HG02981 (cell line): ENCODE measurements around the gene TMEM63B.
"Not testable (repeated sequence)": the region's sequence is repeated elsewhere in the genome, so short reads cannot be mapped to it uniquely, and the experiment has no call there.

Experiments
- ATAC-seq: cut with Tn5 transposase; IDR thresholded peaks from one replicate; pipeline ENCODE4 v1.9.1; 2021; ENCODE audit warnings: mild to moderate bottlenecking, moderate library complexity; ENCODE audit not compliant: unreplicated experiment

TMEM63B gene

DNA sequence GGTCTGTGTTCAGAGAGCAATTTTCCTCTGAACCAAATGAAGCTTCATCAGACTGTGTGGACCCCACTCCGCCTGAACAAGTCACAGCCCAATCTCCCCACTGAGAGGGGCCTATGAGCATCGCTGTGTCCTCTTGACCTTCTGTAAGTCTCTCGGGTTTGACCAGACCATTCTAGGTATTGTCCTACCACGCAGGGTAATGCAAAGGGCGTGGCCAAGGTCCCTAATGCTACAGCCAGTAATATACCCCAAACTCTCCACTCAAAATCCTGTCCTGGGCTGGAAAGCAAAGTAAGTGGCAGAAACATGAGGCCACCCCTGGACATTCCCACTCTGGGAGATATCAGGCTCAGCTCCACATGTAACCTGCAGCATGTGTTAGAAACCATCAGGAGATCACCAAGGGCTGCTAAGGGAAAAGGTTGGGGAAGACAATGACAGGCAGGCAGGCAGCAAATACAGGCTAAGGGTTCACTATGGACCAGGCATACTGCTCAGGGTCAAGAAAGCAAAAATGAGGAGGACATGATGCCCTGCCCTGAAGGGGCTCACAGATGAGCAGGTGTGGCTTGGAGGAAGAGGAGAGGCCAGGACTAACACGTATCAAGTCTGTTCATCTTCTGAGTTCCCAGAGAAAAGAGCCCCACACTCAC lies 33.5 kb upstream of the TMEM63B start:
- no peak for ATAC-seq

DNA sequence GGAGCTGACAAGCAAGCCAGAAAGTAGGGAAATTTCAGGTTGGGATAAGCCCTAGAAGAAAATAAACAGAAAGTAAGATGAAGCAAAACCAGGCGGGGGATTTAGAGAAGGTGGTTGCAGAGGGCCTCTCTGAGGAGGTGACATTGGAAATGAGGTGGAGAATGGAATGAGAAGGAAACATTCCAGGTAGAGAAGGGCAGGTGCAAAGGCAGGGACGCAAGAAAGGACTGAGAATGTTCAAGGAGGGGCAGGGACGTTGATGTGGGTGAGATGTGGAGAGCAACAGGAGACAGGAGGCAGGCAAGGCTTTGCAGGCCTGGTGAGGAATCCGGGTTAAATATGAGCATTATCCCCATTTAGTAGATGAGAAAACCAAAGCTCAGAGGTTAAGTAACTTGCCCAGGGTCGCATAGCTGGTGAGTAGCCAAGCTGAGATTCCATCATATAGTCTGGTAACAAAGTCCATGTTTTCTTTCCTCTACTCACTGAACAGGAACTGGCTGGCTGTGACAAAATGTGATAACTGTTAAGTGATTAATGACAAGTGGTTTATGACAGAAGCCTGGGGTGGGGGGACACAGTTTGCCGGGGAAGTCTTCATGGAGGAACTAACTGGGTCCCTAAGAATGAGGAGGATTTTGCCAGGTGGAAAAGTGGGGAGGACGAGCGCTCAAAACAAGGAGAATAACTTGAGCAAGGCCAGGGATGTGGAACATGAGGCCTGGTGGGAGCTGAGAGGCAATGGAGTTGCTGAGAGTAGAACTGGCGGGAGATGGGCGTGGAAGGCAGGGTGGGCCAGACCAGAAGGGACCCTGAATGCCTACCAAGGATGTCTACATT lies 32.7 kb upstream of the TMEM63B start:
- ATAC-seq: no peak

DNA sequence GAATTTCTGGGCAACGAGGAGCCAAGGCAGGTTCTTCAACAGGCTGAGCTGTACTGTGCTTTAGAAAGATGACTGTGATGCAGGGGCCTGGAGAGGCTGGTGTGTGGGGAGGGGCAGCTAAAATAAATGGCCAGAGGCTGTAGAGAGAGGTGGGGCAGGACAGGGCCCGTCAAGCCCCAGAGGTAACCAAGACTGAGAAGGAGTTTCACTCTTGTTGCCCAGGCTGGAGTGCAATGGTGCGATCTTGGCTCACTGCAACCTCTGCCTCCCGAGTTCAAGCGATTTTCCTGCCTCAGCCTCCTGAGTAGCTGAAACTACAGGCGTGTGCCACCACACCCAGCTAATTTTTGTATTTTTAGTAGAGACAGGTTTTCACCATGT lies 32.1 kb upstream of the TMEM63B start:
- ATAC-seq: not testable (repeated sequence)

DNA sequence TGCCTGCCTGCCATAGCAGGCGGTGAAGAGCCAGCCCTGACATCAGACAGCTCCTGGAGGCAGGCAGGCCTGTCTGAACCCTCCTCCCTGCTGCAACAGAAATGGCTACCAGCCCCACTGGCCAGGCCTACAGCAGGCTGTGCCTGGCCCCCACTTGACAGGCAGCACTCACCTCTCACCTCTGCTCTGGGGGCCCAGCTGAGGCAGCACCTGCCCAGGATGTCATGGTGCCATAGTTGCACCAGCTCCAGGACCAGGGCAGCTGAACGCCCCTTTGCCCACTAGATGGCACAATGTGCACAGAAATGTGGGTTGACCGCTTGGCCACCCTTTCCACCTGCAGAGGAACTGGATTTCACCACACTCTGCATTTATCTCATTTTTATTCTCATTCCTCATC lies 30.7 kb upstream of the TMEM63B start:
- no peak for ATAC-seq

DNA sequence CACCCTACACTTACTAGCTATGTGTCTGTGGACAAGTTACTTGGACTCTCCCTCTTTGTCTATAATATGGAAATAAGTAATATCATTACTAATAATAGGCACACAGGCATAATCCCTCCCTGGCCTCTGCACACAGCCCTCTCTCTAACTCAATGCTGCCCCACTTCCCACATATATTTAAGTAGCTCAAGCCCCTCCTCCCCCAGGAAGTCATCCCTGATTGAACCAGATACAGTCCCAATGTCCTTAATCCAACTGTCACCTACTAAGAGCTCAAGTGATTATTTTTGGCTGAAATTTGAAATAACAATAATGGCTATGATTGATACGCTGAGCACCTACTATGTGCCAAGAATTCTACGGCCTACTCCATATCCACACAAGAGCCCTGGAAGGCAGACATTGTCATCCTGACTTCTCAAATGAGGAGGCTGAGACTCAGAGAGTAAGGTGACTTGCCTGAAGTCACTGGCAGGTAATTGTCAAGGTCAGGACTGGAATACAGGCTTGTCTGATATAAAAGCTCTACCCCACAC lies 29.5 kb upstream of the TMEM63B start:
- ATAC-seq: no peak

DNA sequence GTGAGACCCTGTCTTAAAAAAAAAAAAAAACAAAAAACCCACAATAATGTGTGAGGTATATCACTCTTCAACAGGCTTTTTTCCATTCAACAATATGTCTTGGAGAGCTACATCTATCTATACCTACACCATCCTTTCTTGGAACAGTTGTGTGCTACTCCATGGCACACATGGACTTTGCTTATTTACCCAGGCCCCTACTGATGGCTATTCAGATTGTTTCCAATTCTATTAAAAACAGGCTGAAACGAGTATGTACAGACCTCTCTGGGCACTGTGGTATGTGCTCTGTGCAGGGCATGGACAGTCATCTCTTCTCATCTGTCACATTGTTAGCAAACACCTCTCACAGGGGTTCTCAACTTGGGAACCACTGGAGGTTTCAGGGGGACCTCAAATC lies 28.2 kb upstream of the TMEM63B start:
- ATAC-seq: no peak

DNA sequence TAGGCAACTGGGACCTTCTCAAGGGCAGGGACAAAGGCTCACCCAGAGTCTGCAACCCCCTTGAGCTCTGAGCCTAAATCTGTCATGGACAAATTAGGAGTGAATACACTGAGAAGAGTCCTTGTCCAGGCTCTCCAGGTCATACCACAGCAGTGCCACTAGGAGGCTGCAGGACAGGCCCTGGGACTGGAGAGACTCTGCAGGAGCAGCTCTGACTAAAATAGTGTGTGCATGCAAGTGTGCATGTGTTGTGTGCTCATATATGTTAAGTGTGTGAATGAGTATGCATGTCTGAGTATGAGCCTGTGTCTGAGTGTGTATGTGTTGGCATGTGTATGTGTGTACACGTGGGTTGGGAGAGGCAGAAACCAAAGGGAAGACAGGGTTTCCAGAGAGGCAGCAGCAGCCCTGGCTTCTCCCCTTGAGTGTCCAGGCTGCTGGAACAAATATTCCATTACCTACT lies 27.2 kb upstream of the TMEM63B start:
- no peak for ATAC-seq

DNA sequence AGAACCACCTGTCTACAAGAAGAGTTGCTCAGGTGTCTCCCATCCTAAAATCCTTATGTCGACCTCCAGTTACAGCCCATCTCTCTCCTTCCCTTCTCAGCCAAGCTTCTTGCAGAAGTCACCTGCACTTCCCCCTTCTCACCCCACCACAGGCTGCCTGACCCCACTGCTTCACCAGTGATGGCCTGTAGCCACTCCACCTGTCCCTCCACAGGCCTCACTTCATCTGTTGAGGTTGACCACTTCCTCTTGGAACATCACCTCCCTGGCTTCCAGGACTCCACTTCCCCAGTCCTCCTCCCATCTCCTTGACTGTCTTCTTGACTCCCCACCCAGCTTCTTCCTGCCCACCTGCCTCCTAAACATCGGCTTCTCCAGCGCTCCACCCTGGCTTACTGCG lies 25.5 kb upstream of the TMEM63B start:
- ATAC-seq: no peak

DNA sequence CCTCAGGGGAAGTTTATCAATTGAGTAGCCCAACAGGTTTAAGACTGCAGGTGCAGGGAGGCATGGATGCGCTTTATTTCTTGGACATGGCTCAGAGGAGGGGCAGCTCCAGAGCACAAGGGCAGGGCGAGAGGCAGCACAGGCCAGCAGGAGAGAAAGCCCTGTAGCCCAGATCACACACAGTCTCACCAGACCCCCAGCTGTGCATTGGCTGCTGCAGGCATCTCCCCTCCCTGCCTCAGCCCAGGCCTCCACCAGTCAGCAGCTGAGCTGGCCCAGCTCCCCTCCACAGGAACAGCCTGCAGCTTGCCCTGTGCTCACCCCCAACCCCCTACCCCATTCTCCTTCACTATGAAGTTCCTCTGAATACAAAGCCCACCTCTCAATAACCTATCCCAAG lies 24.8 kb upstream of the TMEM63B start:
- ATAC-seq: no peak

DNA sequence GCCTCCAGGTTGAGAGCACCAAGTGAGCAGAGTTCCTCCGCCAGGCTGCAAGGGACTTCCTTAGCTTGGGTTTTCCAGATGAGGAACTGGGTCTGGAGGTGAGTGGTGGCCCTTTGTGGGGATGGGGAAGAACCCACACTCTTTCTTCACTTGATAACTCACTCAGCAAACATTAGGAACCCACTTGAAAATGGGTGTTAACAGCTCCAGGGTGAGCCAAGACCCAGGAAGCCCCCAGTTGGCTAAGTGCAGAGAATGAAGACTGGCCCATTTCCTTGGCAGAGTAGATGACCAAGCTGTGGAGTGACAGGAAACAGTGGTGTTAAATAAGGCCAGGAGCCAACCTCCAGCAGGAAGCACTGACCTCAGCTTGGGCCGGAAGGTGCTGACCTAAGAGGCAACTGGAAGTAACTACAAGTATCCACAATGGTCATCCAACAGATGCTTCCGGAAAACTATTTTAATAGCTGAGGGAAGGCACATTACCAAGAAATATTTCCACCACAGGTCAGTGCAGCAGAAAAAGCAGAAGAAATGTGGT lies 22.8 kb upstream of the TMEM63B start:
- ATAC-seq: no peak

DNA sequence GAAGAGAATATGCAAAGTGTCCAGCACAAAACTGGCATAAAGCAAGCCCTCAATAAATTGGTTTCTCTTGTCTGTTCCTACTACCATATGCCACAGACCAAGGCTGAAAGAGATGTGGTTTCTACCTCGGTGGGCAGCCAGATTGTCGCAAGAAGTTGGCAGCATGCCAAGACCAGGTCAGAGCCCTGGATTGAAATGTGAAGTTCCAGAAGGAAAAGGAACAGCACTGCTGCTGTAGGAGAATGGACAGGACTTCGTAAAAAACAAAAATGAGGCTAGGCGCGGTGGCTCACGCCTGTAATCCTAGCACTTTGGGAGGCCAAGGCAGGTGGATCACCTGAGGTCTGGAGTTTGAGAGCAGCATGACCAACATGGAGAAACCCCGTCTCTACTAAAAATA lies 22.2 kb upstream of the TMEM63B start:
- ATAC-seq: no peak

DNA sequence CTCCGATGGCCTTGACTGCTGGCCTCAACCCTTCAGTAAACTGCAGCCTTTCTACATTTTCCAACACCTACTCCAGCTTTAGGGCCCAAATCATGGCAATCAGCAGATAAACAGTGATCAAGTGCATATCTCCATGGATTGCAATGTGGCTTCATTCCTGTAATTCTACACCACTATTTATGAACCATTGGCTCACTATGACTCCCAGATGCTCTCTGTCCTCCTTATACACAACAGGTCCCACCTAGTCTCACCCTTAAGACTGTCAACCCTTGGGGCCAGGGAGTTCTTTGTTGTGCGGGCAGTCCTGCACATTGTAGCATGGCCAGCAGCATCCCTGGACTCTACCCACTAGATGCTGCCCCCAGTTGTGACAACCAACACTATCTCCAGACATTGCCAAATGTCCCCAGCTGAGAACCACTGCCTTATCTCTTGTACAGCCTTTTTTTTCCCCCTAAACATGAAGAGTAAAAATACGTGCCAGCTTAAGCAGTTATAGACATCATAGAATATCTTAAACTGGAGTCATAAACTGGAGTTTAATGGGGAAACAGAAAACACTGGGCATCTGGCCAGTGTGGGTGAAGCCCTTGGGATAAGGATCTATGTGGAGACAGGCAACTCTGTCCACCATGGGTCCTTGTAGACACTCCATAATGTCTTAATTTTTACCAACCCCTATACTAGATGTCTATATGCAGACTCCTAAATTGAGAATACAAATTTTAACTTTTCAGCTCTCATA lies 21.2 kb upstream of the TMEM63B start:
- no peak for ATAC-seq

DNA sequence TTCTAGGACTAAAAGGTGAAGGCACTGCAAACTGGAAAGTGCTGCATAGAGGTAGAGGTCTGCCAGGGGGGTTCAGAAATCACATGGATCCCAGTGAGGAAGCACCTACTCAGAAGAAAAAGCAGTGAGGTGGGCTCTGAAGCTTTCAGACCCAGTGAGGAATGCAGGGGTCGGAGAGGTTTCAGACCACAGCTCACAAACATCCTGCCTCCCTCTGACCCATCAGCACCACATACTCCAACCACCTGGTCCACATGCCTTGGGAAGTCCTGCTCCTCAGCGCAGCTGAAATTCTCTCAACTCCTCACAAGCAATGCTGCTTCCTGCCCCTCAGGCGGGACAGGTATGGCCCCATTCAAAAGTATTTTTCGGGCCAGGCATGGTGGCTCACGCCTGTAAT lies 20.3 kb upstream of the TMEM63B start:
- ATAC-seq: no peak

DNA sequence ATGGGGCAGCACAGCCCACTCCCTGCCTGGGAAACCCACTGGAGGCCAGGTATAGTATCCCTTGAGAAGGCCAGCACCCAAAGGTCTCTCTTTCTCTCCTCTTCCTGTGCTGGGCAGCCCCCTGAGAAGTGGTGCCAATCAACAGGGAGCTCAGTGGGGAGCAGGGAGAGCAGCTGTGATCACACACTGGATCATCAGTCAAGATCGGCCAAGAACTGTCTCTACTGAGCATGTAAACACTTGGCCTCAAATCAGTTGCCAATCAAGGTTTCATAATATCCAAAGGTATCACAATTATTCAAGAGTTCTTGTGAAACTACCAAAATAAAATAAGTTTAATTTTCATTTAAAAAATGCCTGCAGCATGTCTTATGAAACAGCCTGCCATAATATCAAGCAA lies 18.9 kb upstream of the TMEM63B start:
- ATAC-seq: no peak

DNA sequence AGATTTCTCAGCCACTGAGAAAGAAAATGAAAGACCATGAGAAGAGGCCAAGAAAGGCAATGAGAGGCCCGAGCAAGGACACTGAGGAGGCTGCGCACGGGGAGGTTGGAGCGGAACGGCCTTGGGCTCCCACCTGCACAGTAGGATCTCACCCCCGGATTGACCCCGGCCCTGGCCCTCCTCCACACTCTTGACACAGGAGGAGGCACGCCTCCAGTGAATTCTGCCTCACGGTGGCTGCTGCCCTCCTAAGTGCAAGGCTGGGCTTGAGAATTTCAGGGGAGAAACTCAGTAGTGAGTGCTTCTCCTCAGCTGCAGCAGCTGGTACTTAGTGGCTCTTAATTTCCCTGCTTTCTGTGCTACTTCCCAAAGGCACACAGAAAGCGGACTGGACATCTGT lies 18.1 kb upstream of the TMEM63B start:
- no peak for ATAC-seq

DNA sequence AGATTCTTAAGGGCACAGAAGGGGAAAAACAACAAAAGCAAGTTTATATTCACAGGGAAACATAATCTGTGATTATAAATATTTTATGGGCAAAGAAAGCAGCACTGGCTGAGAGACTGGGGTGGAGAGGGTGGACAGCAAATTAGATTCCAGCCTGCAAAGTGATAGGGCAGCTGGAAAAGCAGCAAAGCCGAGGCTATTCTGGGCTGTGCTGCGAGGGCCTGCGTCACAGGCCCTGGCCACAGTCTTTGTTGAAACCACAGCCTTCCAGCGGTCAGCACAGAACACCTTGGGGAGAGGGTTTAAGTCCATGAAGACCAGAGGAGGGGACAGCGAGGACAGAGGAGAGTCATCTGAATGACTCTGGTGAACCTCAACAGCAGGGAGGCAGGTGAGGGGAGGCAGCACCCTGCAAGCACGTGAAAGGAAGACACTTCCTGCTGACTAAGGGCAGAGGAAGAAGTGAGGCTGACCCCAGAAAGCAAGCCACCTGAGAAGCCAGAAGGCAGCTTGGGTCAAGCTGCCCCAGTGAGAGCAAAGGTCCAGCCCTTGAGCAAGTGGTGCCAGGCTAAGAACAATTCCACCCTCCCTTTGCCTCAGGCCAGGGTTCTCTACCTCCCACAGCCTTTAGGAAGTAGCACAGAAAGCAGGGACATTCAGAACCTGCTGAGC lies 17.2 kb upstream of the TMEM63B start:
- no peak for ATAC-seq

DNA sequence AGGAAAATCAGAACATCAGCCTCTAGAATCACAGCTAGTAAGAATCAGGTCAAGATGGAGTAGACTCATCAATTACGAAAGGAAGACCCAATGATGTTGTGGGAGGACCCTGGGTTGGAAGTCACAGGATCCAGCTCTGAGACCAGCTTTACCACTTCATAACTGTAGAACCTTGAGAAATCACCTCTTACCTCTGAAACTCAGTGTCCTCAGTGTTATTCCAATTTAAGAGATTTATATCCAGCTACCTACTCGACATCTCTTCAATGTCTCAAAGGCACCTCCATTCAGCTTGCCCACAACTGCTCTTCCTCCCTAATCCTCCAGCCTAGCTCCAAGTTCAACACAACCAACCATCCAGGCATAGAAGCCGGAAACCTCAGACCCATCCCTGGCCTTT lies 16.4 kb upstream of the TMEM63B start:
- ATAC-seq: no peak

DNA sequence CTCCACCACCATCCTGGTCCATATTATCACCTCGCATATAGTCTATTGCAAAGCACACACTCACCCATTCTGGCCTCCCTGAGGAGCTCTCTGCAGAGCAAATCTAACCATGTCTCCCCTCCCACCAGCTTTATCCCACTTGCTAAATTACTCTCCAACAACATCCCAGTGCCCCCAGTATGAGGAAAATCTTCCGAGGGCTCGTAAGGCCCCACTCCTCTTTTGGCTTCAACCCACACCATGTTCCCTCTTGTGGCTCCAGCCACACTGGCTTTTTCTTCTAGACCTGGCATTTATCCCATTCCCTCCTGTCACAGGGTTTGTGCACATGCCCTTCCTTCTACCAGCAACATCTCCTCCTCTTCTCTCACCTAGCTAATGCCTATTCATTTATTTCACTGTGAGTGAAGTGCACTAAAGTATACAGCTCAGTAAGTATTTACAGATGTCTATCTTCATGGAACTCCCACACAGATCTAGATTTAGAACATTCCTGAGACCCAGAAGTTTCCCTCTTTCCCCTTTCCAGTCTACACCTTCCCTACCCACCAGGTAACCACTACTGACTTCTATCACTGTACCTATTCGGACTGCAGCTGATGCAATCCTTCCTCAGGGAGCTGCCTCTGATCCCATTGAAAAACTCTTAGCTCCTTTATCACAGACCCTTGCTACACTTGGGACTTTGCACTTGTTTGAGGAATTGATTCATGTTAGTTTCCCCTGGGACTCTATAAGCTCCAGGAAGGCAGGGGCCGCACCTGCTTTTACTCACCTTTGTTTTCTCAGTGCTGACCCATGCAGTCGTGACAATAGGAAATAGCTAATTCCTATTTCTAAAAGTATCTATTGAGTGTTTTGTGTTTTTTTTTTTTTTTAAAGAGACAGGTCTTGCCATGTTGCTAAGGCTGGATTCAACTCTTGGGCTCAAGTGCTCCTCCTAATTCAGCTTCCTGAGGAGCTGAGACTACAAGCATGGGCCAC lies 15.6 kb upstream of the TMEM63B start:
- no peak for ATAC-seq

DNA sequence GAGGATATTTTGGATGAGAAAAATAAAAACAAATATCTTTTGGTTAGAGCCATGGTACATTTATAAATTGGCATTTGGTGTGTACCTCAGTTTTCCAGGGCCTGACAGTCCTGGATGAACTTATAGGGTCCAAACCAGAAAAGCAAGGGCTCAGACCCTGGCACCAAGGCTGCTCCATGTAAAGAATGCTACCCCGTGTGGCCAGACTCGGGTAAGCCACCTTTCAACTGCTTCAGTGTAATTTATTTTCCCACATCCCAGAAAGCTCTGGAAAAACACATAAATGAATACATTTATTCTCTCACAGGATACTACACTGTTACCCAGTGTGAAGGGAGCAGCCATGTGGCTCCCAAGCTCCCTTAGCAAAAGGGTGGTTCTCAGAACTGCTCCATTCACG lies 13.9 kb upstream of the TMEM63B start:
- no peak for ATAC-seq

DNA sequence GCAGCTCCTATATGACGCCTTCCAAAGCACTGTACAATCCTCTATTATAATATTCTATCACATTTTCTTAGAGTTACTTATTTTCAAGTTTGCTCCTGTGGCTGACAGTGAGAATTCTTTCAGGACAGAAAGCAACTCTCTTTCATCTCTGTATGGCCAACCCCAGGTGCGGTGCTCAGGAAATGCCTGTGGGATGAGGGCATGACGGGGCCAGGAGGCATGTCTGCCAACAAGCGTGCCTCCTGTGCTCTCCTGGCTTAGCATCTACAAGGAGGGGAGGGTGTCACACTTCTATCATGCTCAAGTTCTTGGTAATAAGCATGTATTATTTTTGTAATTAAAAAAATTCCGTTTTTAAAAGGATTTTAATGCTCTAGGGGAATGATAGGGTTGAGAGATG lies 11.5 kb upstream of the TMEM63B start:
- no peak for ATAC-seq
